Adrenal gland (tissue), 5 donors: Measurements from ENCODE around the gene SHROOM2.

Experiments
- CTCF ChIP-seq, 6 experiments: fragments of 450-650 bp in 4 of 6; fragments of 200-600 bp in 2 of 6; sonication (generic) in 1 of 6; IDR thresholded peaks; 1 replicate in 5 of 6; 2 replicates in 1 of 6; pipeline versions ENCODE4 v1.5.1 to v1.8.0; 2016 to 2021; ENCODE audit warnings: antibody characterized with exemption in 6 of 6, mild to moderate bottlenecking in 2 of 6, moderate library complexity in 1 of 6
- POLR2A ChIP-seq, 2 donors: fragments of 450-650 bp; IDR thresholded peaks; one replicate each; pipeline ENCODE4 v1.6.1; 2017; ENCODE audit warnings: antibody characterized with exemption in 2 of 2, mild to moderate bottlenecking in 2 of 2, moderate library complexity in 1 of 2
- donor health status: DM: no; HTN: no; CAD: no.

GRCh38 chrX:9873360-9873759 is 87.1 kb downstream of the SHROOM2 start:
- TF ChIP-seq POLR2A (IDR thresholded peaks at IDR 0.05) (no peak), CTCF (IDR thresholded peaks at IDR 0.05) (no peak)
